ENCODE results near the gene POLR1E.

Gene POLR1E, protein sequence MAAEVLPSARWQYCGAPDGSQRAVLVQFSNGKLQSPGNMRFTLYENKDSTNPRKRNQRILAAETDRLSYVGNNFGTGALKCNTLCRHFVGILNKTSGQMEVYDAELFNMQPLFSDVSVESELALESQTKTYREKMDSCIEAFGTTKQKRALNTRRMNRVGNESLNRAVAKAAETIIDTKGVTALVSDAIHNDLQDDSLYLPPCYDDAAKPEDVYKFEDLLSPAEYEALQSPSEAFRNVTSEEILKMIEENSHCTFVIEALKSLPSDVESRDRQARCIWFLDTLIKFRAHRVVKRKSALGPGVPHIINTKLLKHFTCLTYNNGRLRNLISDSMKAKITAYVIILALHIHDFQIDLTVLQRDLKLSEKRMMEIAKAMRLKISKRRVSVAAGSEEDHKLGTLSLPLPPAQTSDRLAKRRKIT

DNA sequence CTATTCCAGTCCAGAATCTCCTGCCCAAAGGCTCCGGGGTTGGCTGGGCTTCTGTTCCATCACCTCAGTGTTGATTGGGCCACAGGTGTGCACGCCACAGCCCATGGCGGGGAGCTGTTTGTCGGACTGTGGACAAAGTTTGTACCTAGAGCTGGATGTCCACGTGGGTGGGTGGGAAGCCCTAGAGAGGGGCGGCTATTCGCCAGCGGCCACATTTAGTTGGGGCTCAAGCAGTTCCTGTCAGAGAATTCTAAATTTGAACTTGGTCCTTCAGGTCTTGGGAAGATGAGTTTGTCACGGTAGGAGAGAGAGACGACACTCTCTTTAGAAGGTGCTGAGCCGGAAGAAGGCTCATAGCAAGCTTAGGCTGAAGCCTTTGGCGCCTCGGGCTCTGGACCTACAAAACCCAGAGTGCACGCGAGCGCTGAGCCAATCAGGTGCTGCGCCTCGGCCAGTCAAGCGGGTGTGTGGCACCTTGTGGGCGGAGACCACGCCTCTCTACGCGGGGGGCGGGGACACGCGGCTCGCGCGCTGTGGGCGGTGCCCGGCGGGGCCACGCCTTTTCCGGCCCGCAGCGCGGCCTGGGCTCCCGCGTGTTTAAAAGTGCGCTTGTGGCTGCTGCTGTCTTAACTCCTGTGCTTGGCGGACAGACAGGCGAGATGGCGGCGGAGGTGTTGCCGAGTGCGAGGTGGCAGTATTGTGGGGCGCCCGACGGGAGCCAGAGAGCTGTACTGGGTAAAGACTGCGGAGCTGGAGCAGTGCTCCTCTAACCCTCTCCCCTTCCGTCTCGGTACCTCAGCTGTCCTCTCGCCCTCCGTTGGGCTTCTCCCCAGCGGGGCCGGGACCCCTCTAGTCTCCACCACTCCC, at the start of gene POLR1E:
Gene POLR1E (plus strand): TSS at position 560 of the 867 bp plus-strand sequence. CDS start 100 bp downstream, at position 660.
- peaks cover 9% of the 10 kb centered on the region; the same call in 1 of the 2 replicates for H3K4me1 ChIP-seq (ENCODE audit: insufficient read depth, low read length)
- H3K36me3 ChIP-seq (ENCODE audit: insufficient read depth, low read length), result peaks cover 5% of the 10 kb centered on the region; the same call in 1 of the 2 replicates

DNA sequence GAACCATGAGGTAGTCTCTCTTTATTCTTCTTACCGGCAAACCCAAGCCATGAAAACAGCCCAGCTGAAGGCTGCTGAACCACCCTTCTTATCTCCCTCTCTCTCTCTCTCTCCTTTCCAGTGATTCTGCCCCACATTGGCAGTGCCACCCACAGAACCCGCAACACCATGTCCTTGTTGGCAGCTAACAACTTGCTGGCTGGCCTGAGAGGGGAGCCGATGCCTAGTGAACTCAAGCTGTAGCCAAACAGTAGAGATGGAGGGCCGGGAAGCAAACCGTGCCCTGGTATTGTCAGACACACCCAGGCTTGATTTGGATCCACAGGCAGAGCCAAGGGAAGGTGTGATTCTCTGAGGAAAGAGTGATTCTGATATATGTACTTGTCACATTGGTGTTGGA, 49.2 kb upstream of the POLR1E start:
- Histone ChIP-seq H3K4me1 (ENCODE audit: insufficient read depth, low read length) (peaks cover 19% of the 10 kb centered on the region), H3K36me3 (ENCODE audit: insufficient read depth, low read length) (peaks cover 29% of the 10 kb centered on the region), H3K9ac (ENCODE audit: low read depth, low read length) (no peak overlapping the region), H3K9me3 (ENCODE audit: control insufficient read depth, insufficient read depth, low read length) (no peaks in the 10 kb centered on the region)

More for the DNA sequence above, at the start of gene POLR1E:
- Histone ChIP-seq H3K9ac (ENCODE audit: low read depth, low read length) (peak within 1 kb of the TSS; percentile 70), H3K9me3 (ENCODE audit: control insufficient read depth, insufficient read depth, low read length) (no peaks in the 10 kb centered on the region)

GRCh38 chr9:37437010-37437409, 48.7 kb upstream of the POLR1E start:
- Histone ChIP-seq H3K9me3 (ENCODE audit: control insufficient read depth, insufficient read depth, low read length) (no peaks in the 10 kb centered on the region), H3K36me3 (ENCODE audit: insufficient read depth, low read length) (peaks cover 34% of the 10 kb centered on the region), H3K4me1 (ENCODE audit: insufficient read depth, low read length) (peaks cover 19% of the 10 kb centered on the region), H3K9ac (ENCODE audit: low read depth, low read length) (no peak overlapping the region)

DNA sequence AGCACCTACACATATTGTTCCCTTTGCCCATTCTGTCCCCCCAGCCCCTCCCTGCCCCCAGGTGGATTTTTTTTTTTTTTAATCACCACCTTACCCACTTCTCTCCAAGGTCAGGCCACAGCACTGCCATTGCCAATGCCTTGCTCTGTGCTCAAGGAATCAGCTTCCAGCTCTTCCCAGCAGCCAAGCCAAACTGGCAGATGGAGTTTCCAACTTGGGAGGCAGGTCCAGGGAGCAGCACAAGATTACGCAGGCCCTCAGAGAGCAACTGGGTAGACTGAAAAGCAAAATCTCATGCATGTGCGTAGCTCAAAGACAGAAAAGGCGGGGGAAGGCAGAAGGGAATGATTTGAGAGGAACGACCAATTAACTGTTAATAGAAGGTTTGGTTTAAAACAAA, 48.1 kb upstream of the POLR1E start:
- H3K9ac ChIP-seq (ENCODE audit: low read depth, low read length), result no peak overlapping the region
- peaks cover 19% of the 10 kb centered on the region for H3K4me1 ChIP-seq (ENCODE audit: insufficient read depth, low read length)
- H3K36me3 ChIP-seq (ENCODE audit: insufficient read depth, low read length), result peaks cover 40% of the 10 kb centered on the region
- H3K9me3 ChIP-seq (ENCODE audit: control insufficient read depth, insufficient read depth, low read length), result no peaks in the 10 kb centered on the region

GRCh38 chr9:37438359-37438758, 47.4 kb upstream of the POLR1E start:
- Histone ChIP-seq H3K9me3 (ENCODE audit: control insufficient read depth, insufficient read depth, low read length) (no peaks in the 10 kb centered on the region), H3K36me3 (ENCODE audit: insufficient read depth, low read length) (peaks cover 40% of the 10 kb centered on the region), H3K4me1 (ENCODE audit: insufficient read depth, low read length) (peaks cover 16% of the 10 kb centered on the region), H3K9ac (ENCODE audit: low read depth, low read length) (no peak overlapping the region)

DNA sequence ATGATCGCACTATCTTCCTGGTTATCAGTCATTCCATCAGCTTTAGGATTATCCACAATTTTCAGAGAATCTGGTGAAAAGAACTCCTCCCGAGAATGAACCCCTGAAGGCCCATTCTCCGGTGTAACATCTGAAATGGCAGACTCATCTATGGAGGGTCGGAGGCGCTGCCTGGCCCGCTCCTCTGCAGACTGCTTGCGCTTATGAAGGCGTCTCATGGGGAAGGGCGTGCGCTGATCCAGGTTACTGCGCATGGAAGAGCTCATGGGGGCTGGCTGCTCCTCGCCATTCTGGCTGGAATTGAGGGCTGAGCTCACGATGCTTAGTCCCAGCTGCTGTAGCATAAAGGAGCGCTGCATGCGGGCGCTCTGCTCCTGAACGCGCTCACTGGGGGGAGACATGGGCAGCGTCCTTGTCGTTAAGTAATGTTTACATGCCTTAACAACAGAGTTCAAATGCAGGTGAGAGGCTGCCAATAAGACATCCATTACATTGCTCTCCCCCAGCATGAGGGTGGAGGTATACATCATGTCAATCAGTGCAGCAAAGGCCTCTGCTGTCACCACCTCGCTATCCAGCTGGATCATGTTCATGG, 43.9 kb upstream of the POLR1E start:
- Histone ChIP-seq H3K36me3 (ENCODE audit: insufficient read depth, low read length) (peaks cover 33% of the 10 kb centered on the region), H3K9ac (ENCODE audit: low read depth, low read length) (no peak overlapping the region), H3K9me3 (ENCODE audit: control insufficient read depth, insufficient read depth, low read length) (no peaks in the 10 kb centered on the region), H3K4me1 (ENCODE audit: insufficient read depth, low read length) (no peaks in the 10 kb centered on the region)

- H3K4me1 ChIP-seq (ENCODE audit: insufficient read depth, low read length), result no peaks in the 10 kb centered on the region
- peaks cover 27% of the 10 kb centered on the region for H3K36me3 ChIP-seq (ENCODE audit: insufficient read depth, low read length)
- no peaks in the 10 kb centered on the region for H3K9me3 ChIP-seq (ENCODE audit: control insufficient read depth, insufficient read depth, low read length)
- no peak overlapping the region for H3K9ac ChIP-seq (ENCODE audit: low read depth, low read length)
Measured at GRCh38 chr9:37442556-37442955, 43.2 kb upstream of the POLR1E start.

- H3K9ac ChIP-seq (ENCODE audit: low read depth, low read length), result no peak overlapping the region
- no peaks in the 10 kb centered on the region for H3K4me1 ChIP-seq (ENCODE audit: insufficient read depth, low read length)
- H3K9me3 ChIP-seq (ENCODE audit: control insufficient read depth, insufficient read depth, low read length), result no peaks in the 10 kb centered on the region
- H3K36me3 ChIP-seq (ENCODE audit: insufficient read depth, low read length), result peaks cover 18% of the 10 kb centered on the region
Measured at GRCh38 chr9:37443566-37443965, 42.2 kb upstream of the POLR1E start.

GRCh38 chr9:37444890-37445289, 40.9 kb upstream of the POLR1E start:
- Histone ChIP-seq H3K4me1 (ENCODE audit: insufficient read depth, low read length) (no peaks in the 10 kb centered on the region), H3K36me3 (ENCODE audit: insufficient read depth, low read length) (peaks cover 20% of the 10 kb centered on the region), H3K9me3 (ENCODE audit: control insufficient read depth, insufficient read depth, low read length) (no peaks in the 10 kb centered on the region), H3K9ac (ENCODE audit: low read depth, low read length) (no peak overlapping the region)

DNA sequence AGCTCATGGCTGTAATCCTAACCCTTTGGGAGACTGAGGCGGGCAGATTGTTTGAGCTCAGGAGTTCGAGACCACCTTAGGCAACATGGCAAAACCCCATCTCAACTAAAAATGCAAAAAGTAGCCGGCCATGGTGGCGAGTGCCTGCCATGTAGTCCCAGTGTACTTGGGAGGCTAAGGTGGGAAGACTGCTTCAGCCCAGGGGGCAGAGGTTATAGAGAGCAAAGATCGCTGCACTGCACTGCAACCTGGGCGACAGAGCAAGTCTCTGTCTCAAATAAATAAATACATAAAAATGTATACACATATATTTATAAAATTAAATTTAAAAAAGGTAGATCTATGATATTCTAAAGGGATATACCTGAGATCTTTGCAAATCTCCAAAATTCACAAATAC, 39.9 kb upstream of the POLR1E start:
- no peaks in the 10 kb centered on the region for H3K9me3 ChIP-seq (ENCODE audit: control insufficient read depth, insufficient read depth, low read length)
- H3K9ac ChIP-seq (ENCODE audit: low read depth, low read length), result no peak overlapping the region
- H3K36me3 ChIP-seq (ENCODE audit: insufficient read depth, low read length), result peaks cover 20% of the 10 kb centered on the region
- no peaks in the 10 kb centered on the region for H3K4me1 ChIP-seq (ENCODE audit: insufficient read depth, low read length)

GRCh38 chr9:37446401-37446800, 39.3 kb upstream of the POLR1E start:
- Histone ChIP-seq H3K4me1 (ENCODE audit: insufficient read depth, low read length) (no peaks in the 10 kb centered on the region), H3K9me3 (ENCODE audit: control insufficient read depth, insufficient read depth, low read length) (no peaks in the 10 kb centered on the region), H3K36me3 (ENCODE audit: insufficient read depth, low read length) (peaks cover 14% of the 10 kb centered on the region), H3K9ac (ENCODE audit: low read depth, low read length) (no peak overlapping the region)

- Histone ChIP-seq H3K9ac (ENCODE audit: low read depth, low read length) (no peak overlapping the region), H3K9me3 (ENCODE audit: control insufficient read depth, insufficient read depth, low read length) (no peaks in the 10 kb centered on the region), H3K4me1 (ENCODE audit: insufficient read depth, low read length) (no peaks in the 10 kb centered on the region), H3K36me3 (ENCODE audit: insufficient read depth, low read length) (peaks cover 7% of the 10 kb centered on the region)
Measured at GRCh38 chr9:37447111-37447510, 38.6 kb upstream of the POLR1E start.

- Histone ChIP-seq H3K4me1 (ENCODE audit: insufficient read depth, low read length) (no peaks in the 10 kb centered on the region), H3K9ac (ENCODE audit: low read depth, low read length) (no peak overlapping the region)
Measured at GRCh38 chr9:37449862-37450632, 35.7 kb upstream of the POLR1E start.

DNA sequence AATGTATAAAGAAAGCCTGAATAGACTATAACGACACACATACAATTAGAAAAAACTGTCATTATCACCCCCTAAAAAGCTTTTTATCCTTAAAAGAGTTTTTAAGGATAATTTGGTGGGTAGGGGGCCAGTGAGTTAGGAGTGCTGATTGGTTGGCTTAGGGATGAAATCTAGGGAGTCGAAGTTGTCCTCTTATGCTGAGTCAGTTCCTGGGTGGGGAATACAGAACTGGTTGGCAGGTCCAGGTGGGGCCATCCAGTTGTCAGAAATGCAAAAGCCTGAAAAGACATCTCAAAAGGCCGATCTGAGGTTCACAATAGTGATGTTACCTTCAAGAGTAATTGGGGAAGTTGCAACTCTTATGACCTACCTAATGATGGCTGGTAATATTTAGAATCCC, 34.1 kb upstream of the POLR1E start:
- Histone ChIP-seq H3K9me3 (ENCODE audit: control insufficient read depth, insufficient read depth, low read length) (no peaks in the 10 kb centered on the region), H3K9ac (ENCODE audit: low read depth, low read length) (no peak overlapping the region), H3K36me3 (ENCODE audit: insufficient read depth, low read length) (peaks cover 2% of the 10 kb centered on the region; the same call in 1 of the 2 replicates), H3K4me1 (ENCODE audit: insufficient read depth, low read length) (no peaks in the 10 kb centered on the region)

More at GRCh38 chr9:37449862-37450632, 35.7 kb upstream of the POLR1E start:
- H3K36me3 ChIP-seq (ENCODE audit: insufficient read depth, low read length), result peaks cover 2% of the 10 kb centered on the region; the same call in 1 of the 2 replicates
- H3K9me3 ChIP-seq (ENCODE audit: control insufficient read depth, insufficient read depth, low read length), result no peaks in the 10 kb centered on the region

All from ES-I3 (cell line).